ENCODE results near the gene LRRC10B.

Gene LRRC10B

GRCh38 chr11:61533039-61533375 lies 24.5 kb downstream of the LRRC10B start:
- no peak for DNase-seq (ENCODE audit: low read depth in 1 of 2, low spot score in 1 of 2)
- Histone ChIP-seq H3K4me3 (replicated peaks; ENCODE audit: insufficient read depth, low read length) (no peak overlapping the region), H3K27me3 (ENCODE audit: insufficient read depth, poor library complexity, severe bottlenecking) (peaks cover 5% of the 10 kb centered on the region), H3K27ac (replicated peaks) (no peak overlapping the region)
- TF ChIP-seq REST (IDR thresholded peaks at IDR 0.05; ENCODE audit: insufficient replicate concordance, low read depth) (no peak), GABPA (IDR thresholded peaks at IDR 0.05; ENCODE audit: low read depth) (no peak)

DNA sequence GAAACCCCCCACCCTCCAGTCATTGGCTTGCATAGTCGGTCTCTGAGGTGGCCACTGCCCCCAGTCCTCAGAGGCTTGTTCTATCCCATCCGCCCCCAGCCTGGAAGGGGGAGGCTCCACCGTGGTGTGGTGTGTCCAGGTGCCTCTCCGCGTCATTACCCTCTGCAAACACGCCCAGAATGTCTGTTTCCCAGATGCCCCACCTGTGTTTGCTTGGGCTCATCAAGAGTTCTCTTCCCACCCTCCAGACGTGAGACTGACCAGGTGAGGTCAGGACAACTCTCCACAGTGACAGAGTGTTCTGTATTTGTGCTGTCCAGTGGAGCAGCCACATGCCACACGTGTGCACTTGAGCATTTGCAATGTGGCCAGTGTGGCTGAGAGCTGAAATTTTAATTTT lies 24.9 kb downstream of the LRRC10B start:
- Histone ChIP-seq H3K27me3 (ENCODE audit: insufficient read depth, poor library complexity, severe bottlenecking) (peaks cover 5% of the 10 kb centered on the region), H3K27ac (replicated peaks) (no peak overlapping the region), H3K4me3 (replicated peaks; ENCODE audit: insufficient read depth, low read length) (no peak overlapping the region)
- DNase-seq (ENCODE audit: low read depth in 1 of 2, low spot score in 1 of 2): no peak
- TF ChIP-seq CTCF (IDR thresholded peaks at IDR 0.05; ENCODE audit: insufficient read depth, low read length) (no peak), REST (IDR thresholded peaks at IDR 0.05; ENCODE audit: insufficient replicate concordance, low read depth) (no peak), SPI1 (IDR thresholded peaks at IDR 0.05; ENCODE audit: borderline replicate concordance, low read depth) (no peak), POLR2AphosphoS5 (IDR thresholded peaks at IDR 0.05; ENCODE audit: low read depth) (no peak), GABPA (IDR thresholded peaks at IDR 0.05; ENCODE audit: low read depth) (no peak)

DNA sequence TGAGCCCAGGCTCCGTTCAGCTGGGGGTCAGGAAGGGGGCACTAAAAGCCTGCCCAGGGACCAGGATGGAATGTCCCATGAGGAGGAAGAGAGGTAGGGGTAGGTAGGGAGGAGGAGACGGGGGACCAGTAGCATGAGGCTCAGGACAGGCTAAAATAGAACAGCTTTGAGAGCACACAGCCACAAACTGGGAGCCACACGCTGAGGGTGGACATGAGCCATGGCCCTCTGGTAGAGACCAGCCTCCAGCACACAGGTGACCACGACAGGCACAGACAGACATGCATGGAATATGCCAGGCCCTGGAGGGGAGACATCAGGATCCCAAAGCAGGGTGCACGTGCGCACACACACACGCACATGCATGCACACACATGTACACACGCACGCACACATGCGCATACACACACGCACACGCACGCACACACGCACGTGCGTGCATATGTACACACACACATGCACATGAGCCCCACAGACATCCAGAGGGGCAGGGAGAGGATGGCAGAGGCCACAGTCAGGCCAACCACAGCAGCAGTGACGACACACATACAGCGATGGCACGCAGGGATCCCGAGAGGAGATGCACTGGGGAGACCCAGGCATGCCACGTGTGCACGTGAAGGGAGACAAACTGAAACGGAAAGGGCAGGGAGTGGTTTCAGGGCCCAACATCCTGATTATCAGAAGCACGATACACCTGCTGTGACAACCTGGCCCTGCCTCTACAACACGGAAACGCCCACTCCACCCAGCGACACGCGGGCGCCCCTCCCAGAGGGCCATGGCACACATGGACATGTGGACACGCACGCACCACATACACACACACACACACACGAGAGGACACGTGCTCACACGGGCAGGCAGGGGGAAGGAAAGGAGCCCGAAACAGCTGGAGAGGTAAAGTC lies 25.7 kb downstream of the LRRC10B start:
- Histone ChIP-seq H3K27me3 (ENCODE audit: insufficient read depth, poor library complexity, severe bottlenecking) (peaks cover 4% of the 10 kb centered on the region), H3K27ac (replicated peaks) (no peak overlapping the region), H3K4me3 (replicated peaks; ENCODE audit: insufficient read depth, low read length) (no peak overlapping the region)
- no peak for DNase-seq (ENCODE audit: low read depth in 1 of 2, low spot score in 1 of 2)
- TF ChIP-seq CTCF (IDR thresholded peaks at IDR 0.05; ENCODE audit: insufficient read depth, low read length) (no peak), POLR2AphosphoS5 (IDR thresholded peaks at IDR 0.05; ENCODE audit: low read depth) (no peak)

DNA sequence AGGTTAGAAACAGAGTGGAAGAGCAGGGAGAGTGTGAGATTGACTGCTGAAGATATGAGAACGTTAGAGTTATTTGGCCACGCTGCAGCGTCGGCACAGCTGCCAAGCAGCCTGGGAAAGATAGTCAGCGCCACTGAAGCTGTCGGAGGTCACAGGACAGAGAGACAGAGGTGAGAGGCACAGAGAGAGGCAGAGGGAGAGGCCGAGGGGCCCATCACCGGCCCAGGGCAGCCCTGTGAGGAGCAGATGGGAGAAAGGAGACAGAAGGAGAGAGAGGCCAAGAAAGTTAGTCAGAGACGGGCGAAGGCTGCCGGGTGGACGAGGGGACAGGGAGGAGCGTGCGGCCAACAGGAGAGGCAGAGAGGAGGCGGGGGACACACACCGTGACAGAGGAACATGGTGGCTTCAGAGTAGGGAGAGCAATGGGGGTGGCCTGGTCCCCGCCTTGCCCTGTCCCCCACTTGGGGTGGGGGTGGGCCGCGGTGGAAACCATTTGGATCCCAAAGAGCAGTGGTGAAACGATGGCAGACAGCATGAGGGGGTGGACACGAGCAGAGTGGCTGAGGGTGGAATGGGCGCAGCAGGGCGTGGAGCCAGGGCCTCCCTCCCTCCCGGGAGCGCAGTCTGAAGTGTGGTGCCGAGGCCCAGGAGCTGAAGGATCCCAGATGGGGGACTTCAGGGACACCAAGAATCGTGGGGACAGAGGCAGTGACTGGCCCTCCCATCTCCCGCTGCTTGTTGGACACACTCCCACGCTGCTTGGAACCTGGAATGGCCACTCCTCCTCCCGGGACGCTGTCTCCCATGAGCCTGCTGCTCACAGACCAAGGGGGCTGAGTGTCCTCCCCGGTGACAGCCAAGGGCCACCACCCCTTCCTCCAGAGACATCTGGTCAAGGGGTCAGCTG lies 26.6 kb downstream of the LRRC10B start:
- no peak for TF ChIP-seq SPI1 (IDR thresholded peaks at IDR 0.05; ENCODE audit: borderline replicate concordance, low read depth)
- TF ChIP-seq CTCF (IDR thresholded peaks at IDR 0.05; ENCODE audit: insufficient read depth, low read length): no peak
- TF ChIP-seq REST (IDR thresholded peaks at IDR 0.05; ENCODE audit: insufficient replicate concordance, low read depth): no peak
- no peak for TF ChIP-seq GABPA (IDR thresholded peaks at IDR 0.05; ENCODE audit: low read depth)
- no peak for TF ChIP-seq POLR2AphosphoS5 (IDR thresholded peaks at IDR 0.05; ENCODE audit: low read depth)
- no peak for DNase-seq (ENCODE audit: low read depth in 1 of 2, low spot score in 1 of 2)
- no peak overlapping the region for H3K27ac ChIP-seq (replicated peaks)
- peaks cover 9% of the 10 kb centered on the region for H3K27me3 ChIP-seq (ENCODE audit: insufficient read depth, poor library complexity, severe bottlenecking)
- no peak overlapping the region for H3K4me3 ChIP-seq (replicated peaks; ENCODE audit: insufficient read depth, low read length)
